SU-DHL-6 (cell line): ENCODE data around the gene CARMIL1.

ENCODE experiments used
- H2AFZ ChIP-seq: fragments of 200-600 bp; sonication (generic); 2 replicates; pipeline ENCODE4 v1.6.1; 2014; ENCODE audit warnings: low read depth, mild to moderate bottlenecking, moderate library complexity, mixed read lengths, antibody characterized with exemption, low read length; ENCODE audit not compliant: severe bottlenecking
- H3F3A ChIP-seq: fragments of 200-600 bp; shearing (Covaris generic); 2 replicates; pipeline ENCODE4 v1.6.0; 2016; ENCODE audit warnings: antibody characterized with exemption, mild to moderate bottlenecking; ENCODE audit not compliant: insufficient read depth
- H3K27ac ChIP-seq: fragments of 200-600 bp; sonication (generic); 2 replicates; pipeline ENCODE4 v1.5.1; 2016; ENCODE audit warnings: low read depth, mild to moderate bottlenecking, low read length, moderate library complexity, mixed read lengths
- H3K27me3 ChIP-seq: fragments of 200-600 bp; sonication (generic), shearing (Covaris generic); 2 replicates; pipeline ENCODE4 v1.6.0; 2014; ENCODE audit warnings: mild to moderate bottlenecking, low read length
- H3K36me3 ChIP-seq: fragments of 200-600 bp; sonication (generic); 2 replicates; pipeline ENCODE4 v1.6.1; 2014; ENCODE audit warnings: mild to moderate bottlenecking, low read length, mixed read lengths
- H3K4me2 ChIP-seq: fragments of 300-600, 200-600 bp; shearing (Covaris generic), sonication (generic); 2 replicates; pipeline ENCODE4 v1.6.0; 2014; ENCODE audit warnings: low read length, low read depth, mild to moderate bottlenecking; ENCODE audit not compliant: poor library complexity, severe bottlenecking
- H3K4me3 ChIP-seq: fragments of 200-600 bp; sonication (generic); 2 replicates; pipeline ENCODE4 v1.5.1; 2014; ENCODE audit warnings: antibody characterized with exemption, low read length, mild to moderate bottlenecking, mixed read lengths; ENCODE audit not compliant: insufficient read depth, poor library complexity, severe bottlenecking
- H3K79me2 ChIP-seq: fragments of 200-600 bp; sonication (generic); 2 replicates; pipeline ENCODE4 v1.6.1; 2014; ENCODE audit warnings: mild to moderate bottlenecking, low read length, moderate library complexity; ENCODE audit not compliant: insufficient read depth
- H3K9ac ChIP-seq: fragments of 200-600 bp; sonication (generic); 2 replicates; pipeline ENCODE4 v1.7.0; 2014; ENCODE audit warnings: mild to moderate bottlenecking, low read length
- H3K9me2 ChIP-seq: fragments of 200-600 bp; sonication (generic); replicated peaks from 2 replicates; pipeline ENCODE4 v1.6.1; 2014; ENCODE audit warnings: low read length; ENCODE audit not compliant: insufficient read depth
- H3K9me3 ChIP-seq: fragments of 200-600 bp; sonication (generic); 2 replicates; pipeline ENCODE4 v1.6.1; 2014; ENCODE audit warnings: low read length, mixed read lengths; ENCODE audit not compliant: insufficient read depth
- H4K20me1 ChIP-seq: fragments of 200-600 bp; sonication (generic); 2 replicates; pipeline ENCODE4 v1.6.1; 2014; ENCODE audit warnings: low read depth, mild to moderate bottlenecking, antibody characterized with exemption, low read length, moderate library complexity, mixed read lengths
- CTCF ChIP-seq: fragments of 200-600 bp; sonication (generic); IDR thresholded peaks from one replicate; pipeline ENCODE4 v1.5.1; 2017; ENCODE audit warnings: antibody characterized with exemption, mild to moderate bottlenecking, low read length, moderate library complexity; ENCODE audit not compliant: insufficient read depth, poor library complexity, severe bottlenecking
- EZH2phosphoT487 ChIP-seq: fragments of 200-600 bp; sonication (generic), shearing (Covaris generic); conservative IDR thresholded peaks from 2 replicates; pipeline ENCODE4 v1.6.1; 2018; ENCODE audit warnings: mild to moderate bottlenecking, antibody characterized with exemption, low read length, moderate library complexity, mixed read lengths

Gene CARMIL1

DNA sequence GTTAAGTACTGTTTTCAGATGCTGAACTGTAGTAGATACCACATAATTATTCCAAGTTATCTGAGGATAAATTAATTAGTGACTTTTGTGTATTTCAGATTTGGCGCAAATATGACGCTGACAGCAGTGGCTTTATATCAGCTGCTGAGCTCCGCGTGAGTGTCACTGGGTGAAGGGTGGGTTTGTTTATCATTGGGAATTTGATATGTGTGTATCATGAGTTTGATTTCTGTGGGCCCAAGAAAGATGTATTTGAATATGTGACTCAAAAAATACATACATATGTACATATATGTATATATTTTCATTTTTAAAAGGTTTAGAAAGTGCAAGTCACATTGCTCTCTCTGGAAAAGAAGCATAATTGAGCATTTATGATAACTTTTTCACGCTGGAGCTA is 390.2 kb downstream of the CARMIL1 start:
- H3K9ac ChIP-seq = no peak overlapping the region
- H3F3A ChIP-seq = no peaks in the 10 kb centered on the region
- no peaks in the 10 kb centered on the region for H3K9me3 ChIP-seq
- H3K79me2 ChIP-seq = no peaks in the 10 kb centered on the region
- H3K4me3 ChIP-seq = no peak overlapping the region
- H2AFZ ChIP-seq = no peak overlapping the region
- no peaks in the 10 kb centered on the region for H3K9me2 ChIP-seq
- TF ChIP-seq EZH2phosphoT487 (no peak), CTCF (no peak)
- no peaks in the 10 kb centered on the region for H3K27me3 ChIP-seq
- H4K20me1 ChIP-seq = no peaks in the 10 kb centered on the region
- H3K36me3 ChIP-seq = no peaks in the 10 kb centered on the region
- no peak overlapping the region for H3K27ac ChIP-seq
- H3K4me2 ChIP-seq = no peak overlapping the region
